HEK293T (cell line): ENCODE results near the gene TJP2.

Experiments used
- ARNT ChIP-seq: fragments of 450-650 bp; IDR thresholded peaks from 2 replicates; pipeline ENCODE4 v1.6.1; 2017; ENCODE audit warnings: mild to moderate bottlenecking
- ELF4 ChIP-seq: fragments of 450-650 bp; IDR thresholded peaks from 2 replicates; pipeline ENCODE4 v1.6.1; 2017; ENCODE audit warnings: antibody characterized with exemption
- FOXA1 ChIP-seq: fragments of 450-650 bp; IDR thresholded peaks from 2 replicates; pipeline ENCODE4 v1.6.1; 2016; ENCODE audit warnings: mild to moderate bottlenecking
- HDGF ChIP-seq: fragments of 450-650 bp; IDR thresholded peaks from 2 replicates; pipeline ENCODE4 v1.6.1; 2017; ENCODE audit warnings: antibody characterized with exemption, borderline replicate concordance
- NFRKB ChIP-seq: fragments of 450-650 bp; IDR thresholded peaks from 2 replicates; pipeline ENCODE4 v1.6.1; 2016; ENCODE audit warnings: mild to moderate bottlenecking, moderate library complexity
- PKNOX1 ChIP-seq: fragments of 450-650 bp; IDR thresholded peaks from 2 replicates; pipeline ENCODE4 v1.6.1; 2016
- SP1 ChIP-seq: fragments of 450-650 bp; IDR thresholded peaks from 2 replicates; pipeline ENCODE4 v1.6.1; 2017
- ZNF384 ChIP-seq: fragments of 450-650 bp; IDR thresholded peaks from 2 replicates; pipeline ENCODE4 v1.6.1; 2016

GRCh38 chr9:69202556-69202955, 28.5 kb downstream of the TJP2 start:
- TF ChIP-seq ARNT (no peak), ZNF384 (no peak), PKNOX1 (no peak), HDGF (no peak), NFRKB (no peak), FOXA1 (no peak), ELF4 (no peak), SP1 (no peak)
